WERI-Rb-1 (cell line): ENCODE results near the gene TSSK6.

Source experiments
- DNase-seq: peaks from one replicate; pipeline ENCODE4 v3.0.0-alpha.2; 2020
- H3K27ac ChIP-seq: fragments of 250-450 bp; sonication (Bioruptor Pico); 2 replicates; pipeline ENCODE4 v1.5.1; 2020; ENCODE audit warnings: mild to moderate bottlenecking, moderate library complexity
- H3K27me3 ChIP-seq: fragments of 250-450 bp; sonication (Bioruptor Pico); 2 replicates; pipeline ENCODE4 v1.5.1; 2021; ENCODE audit warnings: mild to moderate bottlenecking, low read depth, moderate library complexity; ENCODE audit not compliant: insufficient read depth, severe bottlenecking
- H3K36me3 ChIP-seq: fragments of 250-450 bp; sonication (Bioruptor Pico); 2 replicates; pipeline ENCODE4 v1.5.1; 2020; ENCODE audit warnings: mild to moderate bottlenecking, moderate library complexity
- H3K4me3 ChIP-seq: 2 replicates; pipeline ENCODE4 v1.5.1; 2011; ENCODE audit warnings: low read depth, mild to moderate bottlenecking, control low read depth, low read length
- H3K9me3 ChIP-seq: fragments of 250-450 bp; sonication (Bioruptor Pico); 2 replicates; pipeline ENCODE4 v1.5.1; 2021; ENCODE audit warnings: mild to moderate bottlenecking, moderate library complexity; ENCODE audit not compliant: severe bottlenecking
- CTCF ChIP-seq: IDR thresholded peaks from 2 replicates; pipeline ENCODE4 v1.5.1; 2011; ENCODE audit warnings: low read depth, mild to moderate bottlenecking, control low read depth, inconsistent platforms, low read length

TSSK6 gene

GRCh38 chr19:19487077-19487949 is 28.0 kb downstream of the TSSK6 start:
- peaks cover 15% of the 10 kb centered on the region for H3K36me3 ChIP-seq
- no peak overlapping the region for H3K27ac ChIP-seq
- H3K4me3 ChIP-seq = no peak overlapping the region
- no peak for DNase-seq
- H3K27me3 ChIP-seq = no peaks in the 10 kb centered on the region
- no peak for TF ChIP-seq CTCF
- H3K9me3 ChIP-seq = no peaks in the 10 kb centered on the region

- no peak for TF ChIP-seq CTCF
- H3K36me3 ChIP-seq = peaks cover 9% of the 10 kb centered on the region
- no peaks in the 10 kb centered on the region for H3K9me3 ChIP-seq
- no peak overlapping the region for H3K27ac ChIP-seq
- no peak for DNase-seq
- no peaks in the 10 kb centered on the region for H3K27me3 ChIP-seq
- no peak overlapping the region for H3K4me3 ChIP-seq
Observed at GRCh38 chr19:19486343-19487076, 28.8 kb downstream of the TSSK6 start.

- peaks cover 12% of the 10 kb centered on the region for H3K36me3 ChIP-seq
- H3K27me3 ChIP-seq = no peaks in the 10 kb centered on the region
- no peaks in the 10 kb centered on the region for H3K9me3 ChIP-seq
- DNase-seq = no peak
- no peak for TF ChIP-seq CTCF
- H3K4me3 ChIP-seq = no peak overlapping the region
- no peak overlapping the region for H3K27ac ChIP-seq
Observed at GRCh38 chr19:19485998-19486290, 29.4 kb downstream of the TSSK6 start.

- no peak for DNase-seq
- no peaks in the 10 kb centered on the region for H3K9me3 ChIP-seq
- no peak overlapping the region for H3K27ac ChIP-seq
- H3K27me3 ChIP-seq = no peaks in the 10 kb centered on the region
- H3K4me3 ChIP-seq = no peak overlapping the region
- peaks cover 12% of the 10 kb centered on the region for H3K36me3 ChIP-seq
- TF ChIP-seq CTCF = no peak
Observed at GRCh38 chr19:19485161-19485997, 30.0 kb downstream of the TSSK6 start.

GRCh38 chr19:19482809-19483596 is 32.3 kb downstream of the TSSK6 start:
- no peak for DNase-seq
- peaks cover 17% of the 10 kb centered on the region for H3K36me3 ChIP-seq
- no peak overlapping the region for H3K27ac ChIP-seq

More at GRCh38 chr19:19482809-19483596, 32.3 kb downstream of the TSSK6 start:
- H3K4me3 ChIP-seq = no peak overlapping the region
- TF ChIP-seq CTCF = no peak
- H3K9me3 ChIP-seq = no peaks in the 10 kb centered on the region
- H3K27me3 ChIP-seq = no peaks in the 10 kb centered on the region
